Astrocyte (in vitro differentiated cells and primary cell): Measurements from ENCODE around the gene ATG12. TPM values are rescaled to one million over a fixed set of nuclear protein-coding genes. Genes with fewer than 3 reads are reported as not detected.

Experiments used
- DNase-seq: peaks from one replicate; pipeline ENCODE4 v3.0.0-alpha.2; 2010; ENCODE audit warnings: low read depth
- FAIRE-seq: peaks from 2 replicates; lab custom pipeline; 2011; peaks lifted over from hg19 to GRCh38; lab: Jason Lieb, UNC
- H2AFZ ChIP-seq: 2 replicates; pipeline ENCODE4 v1.6.0; 2012; ENCODE audit warnings: low read depth, low read length, inconsistent platforms
- H3K27ac ChIP-seq: 2 replicates; pipeline ENCODE4 v1.5.1; 2011; ENCODE audit warnings: low read depth, low read length, inconsistent platforms
- H3K27me3 ChIP-seq: 2 replicates; pipeline ENCODE4 v1.6.0; 2011; ENCODE audit warnings: low read length, inconsistent platforms; ENCODE audit not compliant: insufficient read depth
- H3K36me3 ChIP-seq: 2 replicates; pipeline ENCODE4 v1.5.1; 2011; ENCODE audit warnings: low read length, inconsistent platforms; ENCODE audit not compliant: insufficient read depth
- H3K4me1 ChIP-seq: 2 replicates; pipeline ENCODE4 v1.5.1; 2011; ENCODE audit warnings: low read length, inconsistent platforms; ENCODE audit not compliant: insufficient read depth
- H3K4me2 ChIP-seq: 2 replicates; pipeline ENCODE4 v1.6.0; 2012; ENCODE audit warnings: low read length, inconsistent platforms
- H3K4me3 ChIP-seq: 2 replicates; pipeline ENCODE4 v1.5.1; 2011; ENCODE audit warnings: low read depth, mild to moderate bottlenecking, low read length, inconsistent platforms; ENCODE audit not compliant: insufficient read depth
- H3K79me2 ChIP-seq: 2 replicates; pipeline ENCODE4 v1.6.0; 2012; ENCODE audit warnings: mild to moderate bottlenecking, low read length, inconsistent platforms; ENCODE audit not compliant: insufficient read depth
- H3K9ac ChIP-seq: 2 replicates; pipeline ENCODE4 v1.6.0; 2012; ENCODE audit warnings: mild to moderate bottlenecking, low read length, inconsistent platforms
- H3K9me3 ChIP-seq: 2 replicates; pipeline ENCODE4 v1.5.1; 2012; ENCODE audit warnings: low read depth, mild to moderate bottlenecking, low read length, inconsistent platforms; ENCODE audit not compliant: insufficient read depth
- H4K20me1 ChIP-seq: 2 replicates; pipeline ENCODE4 v1.6.0; 2012; ENCODE audit warnings: low read length, inconsistent platforms; ENCODE audit not compliant: insufficient read depth
- H3K27ac Mint-ChIP-seq: one replicate; pipeline ENCODE4 v1.8.0; 2021; ENCODE audit warnings: mild to moderate bottlenecking, mixed read lengths; ENCODE audit not compliant: unreplicated experiment
- H3K27me3 Mint-ChIP-seq: one replicate; pipeline ENCODE4 v1.8.0; 2021; ENCODE audit warnings: low read depth, mixed read lengths; ENCODE audit not compliant: unreplicated experiment
- H3K36me3 Mint-ChIP-seq: one replicate; pipeline ENCODE4 v1.8.0; 2021; ENCODE audit warnings: low read depth, mixed read lengths; ENCODE audit not compliant: unreplicated experiment
- H3K4me1 Mint-ChIP-seq: one replicate; pipeline ENCODE4 v1.8.0; 2021; ENCODE audit warnings: low read depth, mixed read lengths; ENCODE audit not compliant: unreplicated experiment
- H3K4me3 Mint-ChIP-seq: one replicate; pipeline ENCODE4 v1.8.0; 2021; ENCODE audit warnings: mild to moderate bottlenecking, moderate library complexity, mixed read lengths; ENCODE audit not compliant: unreplicated experiment
- H3K9me3 Mint-ChIP-seq: one replicate; pipeline ENCODE4 v1.8.0; 2021; ENCODE audit warnings: mild to moderate bottlenecking, mixed read lengths; ENCODE audit not compliant: unreplicated experiment
- EZH2 ChIP-seq: IDR thresholded peaks from 2 replicates; pipeline ENCODE4 v1.6.1; 2012; ENCODE audit warnings: mild to moderate bottlenecking, low read length, inconsistent platforms; ENCODE audit not compliant: insufficient read depth
- total RNA-seq: library from RNA; stranded (reverse); gene quantifications from 2 replicates; pipeline ENCODE4 v1.2.1, GENCODE V29; 2021
- TF ChIP-seq, protein P1 (sequence below): IDR thresholded peaks from 2 replicates; pipeline ENCODE4 v1.5.1; 2011; ENCODE audit warnings: low read depth, mild to moderate bottlenecking, inconsistent platforms, low read length, moderate library complexity; ENCODE audit not compliant: insufficient read depth

The ATG12 gene
- total RNA-seq, 1 donor from 2014 or later: 66.3 TPM

DNA sequence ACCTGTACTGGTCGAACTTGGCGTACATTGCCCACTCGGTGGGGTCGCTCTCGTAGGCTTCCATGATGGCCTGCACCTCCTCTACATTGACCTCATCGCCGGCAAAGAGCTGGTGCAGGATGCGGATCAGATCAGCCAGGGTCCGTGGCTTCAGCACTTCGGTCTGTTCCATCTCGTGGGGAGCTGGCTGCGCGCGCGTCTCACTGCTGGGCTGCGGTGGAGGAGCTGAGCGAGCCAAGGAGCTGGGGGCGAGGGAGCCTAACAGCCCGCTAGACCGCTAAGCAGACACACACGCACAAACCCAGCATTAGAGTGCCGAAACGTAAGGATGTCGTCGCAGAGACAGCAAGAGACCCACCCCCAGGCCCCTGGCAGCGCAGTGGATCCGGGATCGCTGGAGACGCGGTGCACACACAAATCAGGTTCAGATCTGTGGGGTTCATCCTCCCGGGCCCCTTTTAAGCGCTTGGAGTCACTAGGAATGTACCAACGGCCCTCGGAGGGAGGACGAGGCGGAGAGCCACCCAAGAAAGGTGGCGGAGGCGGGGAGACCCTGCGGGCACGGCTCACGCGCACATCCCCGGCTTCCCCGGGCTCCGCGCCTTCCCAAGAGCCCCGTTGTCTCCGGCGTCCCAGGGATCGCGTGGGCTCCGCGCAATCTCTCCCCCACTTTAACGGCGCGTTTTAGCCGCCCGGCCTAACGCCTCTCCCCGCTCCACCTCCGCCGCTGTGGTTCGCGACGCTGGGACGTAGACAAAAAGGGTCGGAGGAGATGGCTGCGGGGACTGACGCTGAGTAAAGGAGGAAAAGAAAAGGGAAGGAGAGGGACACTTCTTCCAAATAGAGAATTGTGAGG is 24.9 kb downstream of the ATG12 start, which contains the start of gene CDO1:
TSS of gene CDO1 (minus strand) at position 434 of the 856 bp plus-strand sequence. CDS start at position 172, 262 bp downstream.
- peaks cover 17% of the 10 kb centered on the region for H3K27me3 ChIP-seq
- DNase-seq: peak; percentile 71
- H3K27ac Mint-ChIP-seq: peak within 1 kb of the TSS; percentile 84
- peak within 1 kb of the TSS; percentile 83 for H3K4me3 ChIP-seq
- no peaks in the 10 kb centered on the region for H4K20me1 ChIP-seq
- peaks cover 15% of the 10 kb centered on the region for H3K27me3 Mint-ChIP-seq
- peak within 1 kb of the TSS; percentile 55 for H3K27ac ChIP-seq
- H3K4me1 ChIP-seq: peaks cover 10% of the 10 kb centered on the region
- no peaks in the 10 kb centered on the region for H3K79me2 ChIP-seq
- H3K4me2 ChIP-seq: peak within 1 kb of the TSS; percentile 98
- peak within 1 kb of the TSS; percentile 79 for H3K9ac ChIP-seq
- no peaks in the 10 kb centered on the region for H3K9me3 ChIP-seq
- TF ChIP-seq, protein P1, sequence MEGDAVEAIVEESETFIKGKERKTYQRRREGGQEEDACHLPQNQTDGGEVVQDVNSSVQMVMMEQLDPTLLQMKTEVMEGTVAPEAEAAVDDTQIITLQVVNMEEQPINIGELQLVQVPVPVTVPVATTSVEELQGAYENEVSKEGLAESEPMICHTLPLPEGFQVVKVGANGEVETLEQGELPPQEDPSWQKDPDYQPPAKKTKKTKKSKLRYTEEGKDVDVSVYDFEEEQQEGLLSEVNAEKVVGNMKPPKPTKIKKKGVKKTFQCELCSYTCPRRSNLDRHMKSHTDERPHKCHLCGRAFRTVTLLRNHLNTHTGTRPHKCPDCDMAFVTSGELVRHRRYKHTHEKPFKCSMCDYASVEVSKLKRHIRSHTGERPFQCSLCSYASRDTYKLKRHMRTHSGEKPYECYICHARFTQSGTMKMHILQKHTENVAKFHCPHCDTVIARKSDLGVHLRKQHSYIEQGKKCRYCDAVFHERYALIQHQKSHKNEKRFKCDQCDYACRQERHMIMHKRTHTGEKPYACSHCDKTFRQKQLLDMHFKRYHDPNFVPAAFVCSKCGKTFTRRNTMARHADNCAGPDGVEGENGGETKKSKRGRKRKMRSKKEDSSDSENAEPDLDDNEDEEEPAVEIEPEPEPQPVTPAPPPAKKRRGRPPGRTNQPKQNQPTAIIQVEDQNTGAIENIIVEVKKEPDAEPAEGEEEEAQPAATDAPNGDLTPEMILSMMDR: no peak
- peak; percentile 41 for TF ChIP-seq EZH2
- H2AFZ ChIP-seq: peak within 1 kb of the TSS; percentile 95
- no peaks in the 10 kb centered on the region for H3K9me3 Mint-ChIP-seq
- no peaks in the 10 kb centered on the region for H3K4me1 Mint-ChIP-seq
- H3K36me3 Mint-ChIP-seq: no peaks in the 10 kb centered on the region
- H3K36me3 ChIP-seq: no peaks in the 10 kb centered on the region
- no peak for FAIRE-seq
- H3K4me3 Mint-ChIP-seq: peak within 1 kb of the TSS; percentile 91

DNA sequence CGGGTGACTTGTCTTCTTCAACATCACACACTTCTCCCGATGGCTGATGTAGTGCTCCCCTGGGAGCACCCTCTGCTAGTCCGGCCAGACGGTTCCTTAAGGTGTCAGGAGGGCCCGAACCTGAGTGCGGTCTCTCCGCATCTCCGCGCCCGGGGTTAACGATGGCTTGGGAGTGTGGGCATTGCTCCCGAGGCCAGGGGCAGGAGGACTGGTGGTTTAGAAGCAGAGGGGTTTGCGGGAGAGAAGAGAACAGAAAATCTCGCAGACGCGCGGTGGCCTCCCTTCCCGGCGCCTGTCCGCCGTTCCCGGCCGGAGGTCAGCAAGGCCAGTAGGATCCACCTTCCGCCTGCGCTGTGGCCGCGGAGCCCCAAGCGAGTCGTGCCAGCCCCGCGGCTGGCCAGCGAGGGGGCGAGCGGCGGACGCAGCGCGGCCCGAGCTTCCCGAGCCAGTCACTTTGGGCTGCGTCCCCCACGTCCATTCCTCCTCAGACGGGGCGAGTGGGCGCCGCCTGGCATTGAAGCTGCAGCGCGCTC is 25.6 kb downstream of the ATG12 start:
- FAIRE-seq (no peak), DNase-seq (peak; percentile 1)
- Histone ChIP-seq H3K79me2 (no peaks in the 10 kb centered on the region), H3K27me3 (peaks cover 17% of the 10 kb centered on the region), H3K4me1 (peaks cover 10% of the 10 kb centered on the region), H3K9ac (peak overlapping the region; percentile 79), H3K4me2 (peak overlapping the region; percentile 98), H3K36me3 (no peaks in the 10 kb centered on the region), H3K27ac (no peak overlapping the region), H4K20me1 (no peaks in the 10 kb centered on the region), H3K9me3 (no peaks in the 10 kb centered on the region), H2AFZ (peak overlapping the region; percentile 95), H3K4me3 (peak overlapping the region; percentile 83)
- Mint-ChIP-seq H3K9me3 (no peaks in the 10 kb centered on the region), H3K4me3 (peak overlapping the region; percentile 91), H3K4me1 (no peaks in the 10 kb centered on the region), H3K27me3 (peaks cover 15% of the 10 kb centered on the region), H3K27ac (no peak overlapping the region), H3K36me3 (no peaks in the 10 kb centered on the region)
- peak; percentile 75 for TF ChIP-seq EZH2
- TF ChIP-seq, protein P1: no peak
